ENCODE data around the gene SFT2D3.
"Not testable (repeated sequence)": the region's sequence is repeated elsewhere in the genome, so short reads cannot be mapped to it uniquely, and the experiment has no call there.

Gene SFT2D3

DNA sequence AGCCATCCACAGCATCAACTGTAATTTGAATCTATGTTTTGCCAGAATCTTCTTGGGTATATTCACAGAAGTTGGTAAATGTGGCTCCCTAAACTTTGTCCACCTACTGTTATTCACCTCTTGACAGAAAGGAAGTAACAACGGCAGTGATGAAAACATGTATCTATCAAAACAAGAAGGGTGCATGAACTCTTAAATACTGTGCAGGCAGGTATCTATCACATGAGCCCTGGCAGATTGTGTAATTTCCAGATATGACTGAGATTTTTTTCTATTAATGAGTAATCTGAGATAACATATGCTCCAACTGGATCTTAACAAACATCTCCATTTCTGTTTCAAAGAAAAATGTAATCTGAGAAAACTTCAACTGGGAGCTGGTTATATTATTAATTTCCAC is 36.6 kb downstream of the SFT2D3 start:
- H3K27ac Mint-ChIP-seq: no peak overlapping the region
- H3K4me3 Mint-ChIP-seq: no peak overlapping the region
- peaks cover 20% of the 10 kb centered on the region for H3K4me1 Mint-ChIP-seq
- no peak for DNase-seq
- TF ChIP-seq, protein P1, sequence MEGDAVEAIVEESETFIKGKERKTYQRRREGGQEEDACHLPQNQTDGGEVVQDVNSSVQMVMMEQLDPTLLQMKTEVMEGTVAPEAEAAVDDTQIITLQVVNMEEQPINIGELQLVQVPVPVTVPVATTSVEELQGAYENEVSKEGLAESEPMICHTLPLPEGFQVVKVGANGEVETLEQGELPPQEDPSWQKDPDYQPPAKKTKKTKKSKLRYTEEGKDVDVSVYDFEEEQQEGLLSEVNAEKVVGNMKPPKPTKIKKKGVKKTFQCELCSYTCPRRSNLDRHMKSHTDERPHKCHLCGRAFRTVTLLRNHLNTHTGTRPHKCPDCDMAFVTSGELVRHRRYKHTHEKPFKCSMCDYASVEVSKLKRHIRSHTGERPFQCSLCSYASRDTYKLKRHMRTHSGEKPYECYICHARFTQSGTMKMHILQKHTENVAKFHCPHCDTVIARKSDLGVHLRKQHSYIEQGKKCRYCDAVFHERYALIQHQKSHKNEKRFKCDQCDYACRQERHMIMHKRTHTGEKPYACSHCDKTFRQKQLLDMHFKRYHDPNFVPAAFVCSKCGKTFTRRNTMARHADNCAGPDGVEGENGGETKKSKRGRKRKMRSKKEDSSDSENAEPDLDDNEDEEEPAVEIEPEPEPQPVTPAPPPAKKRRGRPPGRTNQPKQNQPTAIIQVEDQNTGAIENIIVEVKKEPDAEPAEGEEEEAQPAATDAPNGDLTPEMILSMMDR (IDR thresholded peaks at IDR 0.05): no peak
- peaks cover 40% of the 10 kb centered on the region for H3K36me3 Mint-ChIP-seq (ENCODE audit: low read depth)
- H3K27me3 Mint-ChIP-seq (ENCODE audit: low read depth, poor library complexity): peaks cover 4% of the 10 kb centered on the region
- no peaks in the 10 kb centered on the region for H3K9me3 Mint-ChIP-seq

DNA sequence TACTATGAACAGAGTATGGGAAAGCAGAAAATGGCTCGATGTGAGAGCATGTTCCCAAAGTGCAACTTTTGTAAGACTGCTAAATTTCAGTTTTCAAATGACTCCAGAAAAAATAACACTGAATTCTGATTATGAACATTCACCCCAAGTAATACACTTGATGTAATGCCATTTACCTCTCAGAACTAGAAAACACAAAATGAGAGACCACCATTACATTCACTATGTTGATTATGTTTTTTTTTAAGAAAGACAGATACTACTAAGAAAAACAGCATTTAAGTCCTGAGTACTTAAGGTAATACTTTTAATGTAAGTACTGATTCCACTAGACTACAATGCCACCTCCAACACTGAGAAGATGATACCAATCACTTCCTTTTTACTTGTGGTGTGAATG is 38.5 kb downstream of the SFT2D3 start:
- no peak for DNase-seq
- peaks cover 4% of the 10 kb centered on the region for H3K27me3 Mint-ChIP-seq (ENCODE audit: low read depth, poor library complexity)
- H3K4me1 Mint-ChIP-seq: peaks cover 20% of the 10 kb centered on the region
- no peak overlapping the region for H3K27ac Mint-ChIP-seq
- H3K36me3 Mint-ChIP-seq (ENCODE audit: low read depth): peaks cover 47% of the 10 kb centered on the region
- no peak overlapping the region for H3K4me3 Mint-ChIP-seq
- no peaks in the 10 kb centered on the region for H3K9me3 Mint-ChIP-seq
- TF ChIP-seq, protein P1 (IDR thresholded peaks at IDR 0.05): no peak

DNA sequence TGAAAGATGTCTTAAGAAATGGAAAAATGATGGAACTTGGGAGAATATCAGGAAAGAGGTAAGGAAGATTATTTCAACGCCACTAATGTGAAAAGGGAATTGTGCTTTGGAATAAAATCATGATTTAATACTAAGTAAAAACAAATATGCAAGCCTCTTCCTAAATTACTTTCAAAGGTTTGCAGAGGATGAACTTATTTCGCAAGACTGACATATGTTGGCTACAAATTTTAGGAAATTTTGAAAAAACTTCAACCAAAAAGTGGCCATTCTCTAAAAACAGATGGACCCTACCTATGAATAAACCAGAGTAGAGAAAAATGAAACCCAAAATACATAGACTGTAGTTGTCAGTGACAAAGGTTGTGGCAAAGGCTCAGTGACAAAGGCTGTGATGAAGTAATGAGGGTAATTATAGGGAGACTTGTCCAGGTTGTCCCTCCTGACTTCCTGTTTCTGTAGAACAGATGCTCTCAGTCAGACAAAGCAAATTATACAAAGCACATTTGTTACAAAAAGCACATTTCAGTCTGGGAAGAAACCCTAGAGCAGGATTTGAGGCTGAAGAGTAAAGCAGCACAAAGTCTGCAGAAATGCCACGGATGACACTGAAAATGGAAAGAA is 39.5 kb downstream of the SFT2D3 start:
- Mint-ChIP-seq H3K4me3 (no peak overlapping the region), H3K4me1 (peaks cover 20% of the 10 kb centered on the region), H3K27ac (peak overlapping the region; percentile 96), H3K36me3 (ENCODE audit: low read depth) (peaks cover 54% of the 10 kb centered on the region), H3K9me3 (no peaks in the 10 kb centered on the region), H3K27me3 (ENCODE audit: low read depth, poor library complexity) (no peaks in the 10 kb centered on the region)
- no peak for DNase-seq
- TF ChIP-seq, protein P1 (IDR thresholded peaks at IDR 0.05): no peak

DNA sequence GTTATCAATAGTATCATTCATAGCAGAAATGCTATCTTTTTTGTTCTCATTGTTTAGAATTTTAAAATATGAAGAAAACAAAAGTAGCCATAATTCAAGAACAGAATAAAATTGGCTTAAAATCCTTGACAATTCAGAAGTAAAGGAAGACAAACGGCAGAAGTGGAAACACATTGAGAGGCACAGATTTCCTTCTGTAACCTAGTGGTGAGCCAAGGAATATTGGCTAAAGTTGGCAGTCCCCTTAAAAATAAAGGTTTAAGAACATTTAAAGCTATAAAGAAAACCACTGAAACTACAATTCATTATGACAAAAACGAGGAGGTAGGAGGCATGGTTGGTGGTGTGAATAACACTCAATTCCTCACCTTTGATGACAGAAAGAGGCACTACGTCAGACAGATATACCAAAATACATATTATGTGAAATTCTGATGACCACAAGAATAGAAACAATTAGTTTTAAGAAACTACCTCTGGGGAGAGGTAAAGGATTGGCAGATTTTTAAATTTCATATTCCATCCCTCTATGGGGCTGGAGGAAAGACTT is 42.3 kb downstream of the SFT2D3 start:
- Mint-ChIP-seq H3K27me3 (ENCODE audit: low read depth, poor library complexity) (no peaks in the 10 kb centered on the region), H3K4me1 (peaks cover 16% of the 10 kb centered on the region), H3K36me3 (ENCODE audit: low read depth) (peaks cover 49% of the 10 kb centered on the region), H3K27ac (peak overlapping the region; percentile 9), H3K4me3 (no peak overlapping the region), H3K9me3 (no peaks in the 10 kb centered on the region)
- DNase-seq: no peak
- TF ChIP-seq, protein P1 (IDR thresholded peaks at IDR 0.05): no peak

DNA sequence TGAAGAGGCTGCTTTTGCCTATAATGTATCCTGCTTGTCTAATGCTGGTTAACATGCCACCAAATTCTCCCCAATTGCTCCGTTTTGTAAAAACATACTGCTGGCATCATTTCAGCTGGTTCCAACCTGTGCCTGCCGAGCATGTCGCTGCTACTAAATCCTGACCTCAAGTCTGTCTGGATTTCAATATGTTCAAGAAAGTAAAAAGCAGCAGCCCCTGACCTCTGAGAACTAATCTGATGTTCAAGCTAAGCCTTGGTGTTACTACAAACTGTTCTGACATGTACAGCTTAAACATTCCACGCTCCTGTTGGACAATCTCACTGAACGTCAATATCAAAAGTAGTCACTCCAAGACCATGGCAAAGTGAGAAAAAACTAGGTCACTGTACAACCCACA is 46.3 kb downstream of the SFT2D3 start:
- H3K27ac Mint-ChIP-seq: no peak overlapping the region
- H3K4me1 Mint-ChIP-seq: peaks cover 2% of the 10 kb centered on the region
- no peaks in the 10 kb centered on the region for H3K9me3 Mint-ChIP-seq
- peaks cover 38% of the 10 kb centered on the region for H3K36me3 Mint-ChIP-seq (ENCODE audit: low read depth)
- DNase-seq: no peak
- peaks cover 3% of the 10 kb centered on the region for H3K27me3 Mint-ChIP-seq (ENCODE audit: low read depth, poor library complexity)
- TF ChIP-seq, protein P1 (IDR thresholded peaks at IDR 0.05): no peak
- no peak overlapping the region for H3K4me3 Mint-ChIP-seq

DNA sequence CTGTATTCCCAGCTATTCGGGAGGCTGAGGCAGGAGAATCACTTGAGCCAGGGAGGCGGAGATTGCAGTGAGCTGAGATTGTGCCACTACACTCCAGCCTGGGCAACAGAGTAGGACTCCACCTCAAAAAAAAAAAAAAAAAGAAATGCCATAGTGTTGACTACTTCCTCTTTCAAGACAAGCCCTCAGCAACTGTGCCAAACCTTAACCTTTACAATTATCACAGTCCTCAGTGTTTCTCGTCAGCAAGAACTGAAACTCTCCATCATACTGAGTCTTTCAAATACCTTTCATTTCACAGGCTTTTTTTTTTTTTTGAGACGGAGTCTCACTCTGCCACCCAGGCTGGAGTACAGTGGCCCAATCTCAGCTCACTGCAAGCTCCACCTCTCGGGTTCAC is 48.2 kb downstream of the SFT2D3 start:
- H3K27me3 Mint-ChIP-seq (ENCODE audit: low read depth, poor library complexity); H3K4me3 Mint-ChIP-seq; DNase-seq; H3K27ac Mint-ChIP-seq; H3K4me1 Mint-ChIP-seq; H3K9me3 Mint-ChIP-seq: not testable (repeated sequence)
- peaks cover 38% of the 10 kb centered on the region for H3K36me3 Mint-ChIP-seq (ENCODE audit: low read depth)

Data from nephron progenitor cell (in vitro differentiated cells).